ENCODE measurements around the gene KIAA0232. TPM values are rescaled to one million over a fixed set of nuclear protein-coding genes. Genes with fewer than 3 reads are reported as not detected.

KIAA0232 gene
- total RNA-seq, 6 experiments from 2014 or later = 12.0 to 23.8 (median 16.5) TPM

- ATAC-seq = no peak
- Histone ChIP-seq H3K4me3 (no peak overlapping the region), H3K4me1 (peaks cover 0 to 14% (median 5%) of the 10 kb centered on the region in 4 donors), H3K9me3 (no peaks in the 10 kb centered on the region), H3K36me3 (peaks cover 0 to 1% (median 0%) of the 10 kb centered on the region in 4 donors), H3K27me3 (no peaks in the 10 kb centered on the region), H3K27ac (no peak overlapping the region)
- DNase-seq = no peak
- intact Hi-C loops (cut with DNase I) = no loop called here
- WGBS (ENCODE audit: insufficient coverage, low coverage, low lambda C conversion rate, missing lambda C conversion rate) = 67% methylated on average over 1 of the region's 1 CpG
- TF ChIP-seq CTCF (IDR thresholded peaks at IDR 0.05) = no peak
- no peak for TF ChIP-seq POLR2A (IDR thresholded peaks at IDR 0.05)
Measured at GRCh38 chr4:6819295-6819694, 36.8 kb downstream of the KIAA0232 start.

- intact Hi-C loops (cut with DNase I) = no loop called here
- no CpG with 5 or more reads among the region's 1 CpG for WGBS (ENCODE audit: insufficient coverage, low coverage, low lambda C conversion rate, missing lambda C conversion rate)
- H3K27ac ChIP-seq = no peak overlapping the region
- H3K4me3 ChIP-seq = no peak overlapping the region
- peaks cover 0 to 15% (median 0%) of the 10 kb centered on the region in 4 donors for H3K36me3 ChIP-seq
- no peaks in the 10 kb centered on the region for H3K27me3 ChIP-seq
- TF ChIP-seq POLR2A (IDR thresholded peaks at IDR 0.05) (no peak), CTCF (IDR thresholded peaks at IDR 0.05) (no peak)
- peaks cover 0 to 8% (median 2%) of the 10 kb centered on the region in 4 donors for H3K4me1 ChIP-seq
- H3K9me3 ChIP-seq = no peaks in the 10 kb centered on the region
- DNase-seq (no peak), ATAC-seq (no peak)
Measured at GRCh38 chr4:6820695-6821094, 38.2 kb downstream of the KIAA0232 start.

- Histone ChIP-seq H3K27ac (no peak overlapping the region), H3K36me3 (peaks cover 0 to 29% (median under 1%) of the 10 kb centered on the region in 4 donors), H3K9me3 (no peaks in the 10 kb centered on the region), H3K27me3 (no peaks in the 10 kb centered on the region), H3K4me3 (no peak overlapping the region), H3K4me1 (no peaks in the 10 kb centered on the region)
- intact Hi-C loops (cut with DNase I) = no loop called here
- 78% methylated on average over 2 of the region's 2 CpGs for WGBS (ENCODE audit: insufficient coverage, low coverage, low lambda C conversion rate, missing lambda C conversion rate)
- no peak for TF ChIP-seq CTCF (IDR thresholded peaks at IDR 0.05)
- TF ChIP-seq POLR2A (IDR thresholded peaks at IDR 0.05) = no peak
- ATAC-seq (no peak), DNase-seq (no peak)
Measured at GRCh38 chr4:6824071-6824470, 41.5 kb downstream of the KIAA0232 start.

- Histone ChIP-seq H3K36me3 (peaks cover 0 to 36% (median under 1%) of the 10 kb centered on the region in 4 donors), H3K4me1 (no peaks in the 10 kb centered on the region), H3K9me3 (no peaks in the 10 kb centered on the region), H3K4me3 (no peak overlapping the region), H3K27me3 (no peaks in the 10 kb centered on the region), H3K27ac (no peak overlapping the region)
- ATAC-seq (no peak), DNase-seq (no peak)
- TF ChIP-seq CTCF (IDR thresholded peaks at IDR 0.05) (no peak), POLR2A (IDR thresholded peaks at IDR 0.05) (no peak)
- WGBS (ENCODE audit: insufficient coverage, low coverage, low lambda C conversion rate, missing lambda C conversion rate) = 88% methylated on average over 5 of the region's 5 CpGs
- intact Hi-C loops (cut with DNase I) = no loop called here
Measured at GRCh38 chr4:6824772-6825402, 42.4 kb downstream of the KIAA0232 start.

Data from right lobe of liver (tissue), 6 donors.